GM12878 (cell line): ENCODE data around the gene LHFPL2. TPM values are rescaled to one million over a fixed set of nuclear protein-coding genes. Genes with fewer than 3 reads are reported as not detected.
A peak's percentile ranks its signal among the peaks of the same experiment; 100 is the strongest.

Experiments
- BHLHE40 ChIP-seq, 2 experiments: fragments of 450-650 bp in 1 of 2; IDR thresholded peaks; 2 replicates each; pipeline ENCODE4 v1.6.1; 2011 to 2017; ENCODE audit warnings: low read depth in 2 of 2, borderline replicate concordance in 1 of 2, improper control_type of control experiment in 1 of 2, low read length in 1 of 2, mild to moderate bottlenecking in 1 of 2
- GATAD2B ChIP-seq: fragments of 450-650 bp; conservative IDR thresholded peaks from 2 replicates; pipeline ENCODE4 v1.6.1; 2017; ENCODE audit warnings: low read depth, mild to moderate bottlenecking, moderate library complexity
- IKZF2 ChIP-seq, 2 experiments: fragments of 450-650 bp; IDR thresholded peaks; 2 replicates each; pipeline ENCODE4 v1.6.1; 2017; ENCODE audit warnings: mild to moderate bottlenecking in 2 of 2, moderate library complexity in 2 of 2
- MXI1 ChIP-seq: fragments of 150-350 bp; IDR thresholded peaks from 2 replicates; pipeline ENCODE4 v1.6.1; 2011; ENCODE audit warnings: low read depth, mild to moderate bottlenecking, inconsistent platforms, low read length, improper control_type of control experiment
- RFX5 ChIP-seq: IDR thresholded peaks from 2 replicates; pipeline ENCODE4 v1.6.1; 2011; ENCODE audit warnings: low read depth, low read length, improper control_type of control experiment
- SPI1 ChIP-seq: IDR thresholded peaks from 2 replicates; pipeline ENCODE4 v1.6.1; 2011; ENCODE audit warnings: low read depth, mild to moderate bottlenecking, low read length, moderate library complexity, borderline replicate concordance; ENCODE audit not compliant: insufficient read depth
- TCF12 ChIP-seq: IDR thresholded peaks from 2 replicates; pipeline ENCODE4 v1.6.1; 2011; ENCODE audit warnings: low read depth, mild to moderate bottlenecking, low read length
- YBX1 ChIP-seq: fragments of 450-650 bp; IDR thresholded peaks from 2 replicates; pipeline ENCODE4 v1.6.1; 2016; ENCODE audit warnings: antibody characterized with exemption
- ZNF217 ChIP-seq: fragments of 450-650 bp; IDR thresholded peaks from 2 replicates; pipeline ENCODE4 v1.6.1; 2017; ENCODE audit warnings: antibody characterized with exemption, mild to moderate bottlenecking
- ZNF274 ChIP-seq: IDR thresholded peaks from one replicate; pipeline ENCODE4 v1.8.0; 2011; ENCODE audit not compliant: insufficient read length, insufficient read depth
- ZZZ3 ChIP-seq: IDR thresholded peaks from 2 replicates; pipeline ENCODE4 v1.6.1; 2011; ENCODE audit warnings: low read depth; ENCODE audit not compliant: control insufficient read depth, insufficient read length
- polyA plus RNA-seq, 11 experiments: library from polyadenylated mRNA; depleted of rRNA in 4 of 11; unstranded in 6 of 11; stranded (reverse) in 5 of 11; fragments of >200 nt; fragmentation: Nextera tagmentation in 4 of 11; fragmentation: Illumina TruSeq in 1 of 11; extraction: Ambion mirVana in 4 of 11; extraction: Trizol in 1 of 11; gene quantifications; 1 replicate in 1 of 11; 2 replicates in 10 of 11; pipeline versions ENCODE4 v1.2.1 to v1.2.3, GENCODE V29; 2011 to 2016; ENCODE audit warnings: inconsistent platforms in 2 of 11, missing spikeins in 2 of 11, low read depth in 1 of 11
- total RNA-seq, 4 experiments: library from RNA; depleted of rRNA in 3 of 4; stranded (reverse); fragments of >200 nt in 3 of 4; fragmentation: Illumina TruSeq in 1 of 4; extraction: Trizol in 1 of 4; gene quantifications; 2 replicates each; pipeline versions ENCODE4 v1.2.1 to v1.2.3, GENCODE V29; 2013 to 2021
- TF ChIP-seq, protein P1 (sequence below): IDR thresholded peaks from 2 replicates; pipeline ENCODE4 v1.6.1; 2012; ENCODE audit warnings: mild to moderate bottlenecking, low read depth, low read length
- TF ChIP-seq, protein P2 (sequence below): fragments of 450-650 bp; IDR thresholded peaks from 2 replicates; pipeline ENCODE4 v1.6.1; 2017; ENCODE audit warnings: low read depth, mild to moderate bottlenecking, moderate library complexity
- TF ChIP-seq, protein P3 (sequence below): fragments of 450-650 bp; formaldehyde crosslinking; IDR thresholded peaks from 2 replicates; pipeline ENCODE4 v1.5.0; 2022; ENCODE audit warnings: mild to moderate bottlenecking, missing genetic modification characterization
- TF ChIP-seq, protein P4 (sequence below): IDR thresholded peaks from 2 replicates; pipeline ENCODE4 v1.6.1; 2011; ENCODE audit warnings: borderline replicate concordance, low read depth, mild to moderate bottlenecking, moderate library complexity, mixed read lengths, low read length; ENCODE audit not compliant: insufficient read depth; ENCODE audit errors: extremely low read length
- TF ChIP-seq, protein P5 (sequence below): fragments of 450-650 bp; IDR thresholded peaks from 2 replicates; pipeline ENCODE4 v1.6.1; 2017; ENCODE audit warnings: antibody characterized with exemption, mild to moderate bottlenecking, moderate library complexity

Gene LHFPL2
- total and polyA plus RNA-seq, 10 of the 15 experiments (the other 5 are each of a cell fraction or from before 2014, with no cell fraction given), result 4.1 to 21.8 (median 12.5) TPM

DNA sequence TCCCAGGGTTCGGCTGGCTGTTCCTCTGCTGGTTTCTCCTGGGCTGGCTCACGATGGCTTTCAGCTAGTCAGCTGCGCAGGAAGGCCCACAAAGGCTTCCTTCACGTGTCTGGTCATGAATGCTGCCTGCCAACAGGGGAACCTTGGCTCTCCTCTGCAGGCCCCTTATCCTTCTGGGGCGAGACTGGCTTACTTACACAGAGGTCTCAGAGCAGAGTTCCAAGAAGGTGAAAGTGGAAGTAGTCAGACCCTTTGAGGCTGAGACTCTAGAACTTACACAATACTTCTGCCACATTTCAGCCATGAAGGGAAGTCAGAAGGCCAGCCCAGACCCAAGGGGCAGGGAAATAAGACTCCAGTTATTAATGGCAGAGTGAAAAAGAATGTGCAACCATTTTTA, 99.5 kb downstream of the LHFPL2 start (continued):
- TF ChIP-seq, protein P1, sequence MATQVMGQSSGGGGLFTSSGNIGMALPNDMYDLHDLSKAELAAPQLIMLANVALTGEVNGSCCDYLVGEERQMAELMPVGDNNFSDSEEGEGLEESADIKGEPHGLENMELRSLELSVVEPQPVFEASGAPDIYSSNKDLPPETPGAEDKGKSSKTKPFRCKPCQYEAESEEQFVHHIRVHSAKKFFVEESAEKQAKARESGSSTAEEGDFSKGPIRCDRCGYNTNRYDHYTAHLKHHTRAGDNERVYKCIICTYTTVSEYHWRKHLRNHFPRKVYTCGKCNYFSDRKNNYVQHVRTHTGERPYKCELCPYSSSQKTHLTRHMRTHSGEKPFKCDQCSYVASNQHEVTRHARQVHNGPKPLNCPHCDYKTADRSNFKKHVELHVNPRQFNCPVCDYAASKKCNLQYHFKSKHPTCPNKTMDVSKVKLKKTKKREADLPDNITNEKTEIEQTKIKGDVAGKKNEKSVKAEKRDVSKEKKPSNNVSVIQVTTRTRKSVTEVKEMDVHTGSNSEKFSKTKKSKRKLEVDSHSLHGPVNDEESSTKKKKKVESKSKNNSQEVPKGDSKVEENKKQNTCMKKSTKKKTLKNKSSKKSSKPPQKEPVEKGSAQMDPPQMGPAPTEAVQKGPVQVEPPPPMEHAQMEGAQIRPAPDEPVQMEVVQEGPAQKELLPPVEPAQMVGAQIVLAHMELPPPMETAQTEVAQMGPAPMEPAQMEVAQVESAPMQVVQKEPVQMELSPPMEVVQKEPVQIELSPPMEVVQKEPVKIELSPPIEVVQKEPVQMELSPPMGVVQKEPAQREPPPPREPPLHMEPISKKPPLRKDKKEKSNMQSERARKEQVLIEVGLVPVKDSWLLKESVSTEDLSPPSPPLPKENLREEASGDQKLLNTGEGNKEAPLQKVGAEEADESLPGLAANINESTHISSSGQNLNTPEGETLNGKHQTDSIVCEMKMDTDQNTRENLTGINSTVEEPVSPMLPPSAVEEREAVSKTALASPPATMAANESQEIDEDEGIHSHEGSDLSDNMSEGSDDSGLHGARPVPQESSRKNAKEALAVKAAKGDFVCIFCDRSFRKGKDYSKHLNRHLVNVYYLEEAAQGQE, result no peak
- TF ChIP-seq RFX5 (no peak), BHLHE40 (IDR thresholded peaks at IDR 0.05; ENCODE audit: borderline replicate concordance in 1 of 2, low read depth in 2 of 2, low read length in 1 of 2) (peak in 1 of 2 experiments; percentile 23; a peak in 1 of 4 replicates), ZZZ3 (no peak), ZNF274 (no peak), ZNF217 (no peak), TCF12 (no peak), SPI1 (peak; percentile 36; the same call in 1 of the 2 replicates), YBX1 (no peak), MXI1 (no peak), IKZF2 (IDR thresholded peaks at IDR 0.05) (0 out of 4 replicates have a peak, but pooled peaks have one; percentile 15 to 28), GATAD2B (no peak)
- TF ChIP-seq, protein P2, sequence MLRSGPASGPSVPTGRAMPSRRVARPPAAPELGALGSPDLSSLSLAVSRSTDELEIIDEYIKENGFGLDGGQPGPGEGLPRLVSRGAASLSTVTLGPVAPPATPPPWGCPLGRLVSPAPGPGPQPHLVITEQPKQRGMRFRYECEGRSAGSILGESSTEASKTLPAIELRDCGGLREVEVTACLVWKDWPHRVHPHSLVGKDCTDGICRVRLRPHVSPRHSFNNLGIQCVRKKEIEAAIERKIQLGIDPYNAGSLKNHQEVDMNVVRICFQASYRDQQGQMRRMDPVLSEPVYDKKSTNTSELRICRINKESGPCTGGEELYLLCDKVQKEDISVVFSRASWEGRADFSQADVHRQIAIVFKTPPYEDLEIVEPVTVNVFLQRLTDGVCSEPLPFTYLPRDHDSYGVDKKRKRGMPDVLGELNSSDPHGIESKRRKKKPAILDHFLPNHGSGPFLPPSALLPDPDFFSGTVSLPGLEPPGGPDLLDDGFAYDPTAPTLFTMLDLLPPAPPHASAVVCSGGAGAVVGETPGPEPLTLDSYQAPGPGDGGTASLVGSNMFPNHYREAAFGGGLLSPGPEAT, result no peak
- TF ChIP-seq, protein P3, sequence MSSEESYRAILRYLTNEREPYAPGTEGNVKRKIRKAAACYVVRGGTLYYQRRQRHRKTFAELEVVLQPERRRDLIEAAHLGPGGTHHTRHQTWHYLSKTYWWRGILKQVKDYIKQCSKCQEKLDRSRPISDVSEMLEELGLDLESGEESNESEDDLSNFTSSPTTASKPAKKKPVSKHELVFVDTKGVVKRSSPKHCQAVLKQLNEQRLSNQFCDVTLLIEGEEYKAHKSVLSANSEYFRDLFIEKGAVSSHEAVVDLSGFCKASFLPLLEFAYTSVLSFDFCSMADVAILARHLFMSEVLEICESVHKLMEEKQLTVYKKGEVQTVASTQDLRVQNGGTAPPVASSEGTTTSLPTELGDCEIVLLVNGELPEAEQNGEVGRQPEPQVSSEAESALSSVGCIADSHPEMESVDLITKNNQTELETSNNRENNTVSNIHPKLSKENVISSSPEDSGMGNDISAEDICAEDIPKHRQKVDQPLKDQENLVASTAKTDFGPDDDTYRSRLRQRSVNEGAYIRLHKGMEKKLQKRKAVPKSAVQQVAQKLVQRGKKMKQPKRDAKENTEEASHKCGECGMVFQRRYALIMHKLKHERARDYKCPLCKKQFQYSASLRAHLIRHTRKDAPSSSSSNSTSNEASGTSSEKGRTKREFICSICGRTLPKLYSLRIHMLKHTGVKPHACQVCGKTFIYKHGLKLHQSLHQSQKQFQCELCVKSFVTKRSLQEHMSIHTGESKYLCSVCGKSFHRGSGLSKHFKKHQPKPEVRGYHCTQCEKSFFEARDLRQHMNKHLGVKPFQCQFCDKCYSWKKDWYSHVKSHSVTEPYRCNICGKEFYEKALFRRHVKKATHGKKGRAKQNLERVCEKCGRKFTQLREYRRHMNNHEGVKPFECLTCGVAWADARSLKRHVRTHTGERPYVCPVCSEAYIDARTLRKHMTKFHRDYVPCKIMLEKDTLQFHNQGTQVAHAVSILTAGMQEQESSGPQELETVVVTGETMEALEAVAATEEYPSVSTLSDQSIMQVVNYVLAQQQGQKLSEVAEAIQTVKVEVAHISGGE, result no peak
- TF ChIP-seq, protein P4, sequence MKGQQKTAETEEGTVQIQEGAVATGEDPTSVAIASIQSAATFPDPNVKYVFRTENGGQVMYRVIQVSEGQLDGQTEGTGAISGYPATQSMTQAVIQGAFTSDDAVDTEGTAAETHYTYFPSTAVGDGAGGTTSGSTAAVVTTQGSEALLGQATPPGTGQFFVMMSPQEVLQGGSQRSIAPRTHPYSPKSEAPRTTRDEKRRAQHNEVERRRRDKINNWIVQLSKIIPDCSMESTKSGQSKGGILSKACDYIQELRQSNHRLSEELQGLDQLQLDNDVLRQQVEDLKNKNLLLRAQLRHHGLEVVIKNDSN, result no peak
- TF ChIP-seq, protein P5, sequence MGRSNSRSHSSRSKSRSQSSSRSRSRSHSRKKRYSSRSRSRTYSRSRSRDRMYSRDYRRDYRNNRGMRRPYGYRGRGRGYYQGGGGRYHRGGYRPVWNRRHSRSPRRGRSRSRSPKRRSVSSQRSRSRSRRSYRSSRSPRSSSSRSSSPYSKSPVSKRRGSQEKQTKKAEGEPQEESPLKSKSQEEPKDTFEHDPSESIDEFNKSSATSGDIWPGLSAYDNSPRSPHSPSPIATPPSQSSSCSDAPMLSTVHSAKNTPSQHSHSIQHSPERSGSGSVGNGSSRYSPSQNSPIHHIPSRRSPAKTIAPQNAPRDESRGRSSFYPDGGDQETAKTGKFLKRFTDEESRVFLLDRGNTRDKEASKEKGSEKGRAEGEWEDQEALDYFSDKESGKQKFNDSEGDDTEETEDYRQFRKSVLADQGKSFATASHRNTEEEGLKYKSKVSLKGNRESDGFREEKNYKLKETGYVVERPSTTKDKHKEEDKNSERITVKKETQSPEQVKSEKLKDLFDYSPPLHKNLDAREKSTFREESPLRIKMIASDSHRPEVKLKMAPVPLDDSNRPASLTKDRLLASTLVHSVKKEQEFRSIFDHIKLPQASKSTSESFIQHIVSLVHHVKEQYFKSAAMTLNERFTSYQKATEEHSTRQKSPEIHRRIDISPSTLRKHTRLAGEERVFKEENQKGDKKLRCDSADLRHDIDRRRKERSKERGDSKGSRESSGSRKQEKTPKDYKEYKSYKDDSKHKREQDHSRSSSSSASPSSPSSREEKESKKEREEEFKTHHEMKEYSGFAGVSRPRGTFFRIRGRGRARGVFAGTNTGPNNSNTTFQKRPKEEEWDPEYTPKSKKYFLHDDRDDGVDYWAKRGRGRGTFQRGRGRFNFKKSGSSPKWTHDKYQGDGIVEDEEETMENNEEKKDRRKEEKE, result no peak
